Activated naive CD4-positive, alpha-beta T cell treated with anti-CD3 and anti-CD28 coated beads, Interleukin-2, amount 50 U/mL, for 16 hours (primary cell): ENCODE data around the gene APBA3.

Experiments used
- DNase-seq: peaks from one replicate; pipeline ENCODE4 v3.0.0-alpha.2; 2020

APBA3 gene

DNA sequence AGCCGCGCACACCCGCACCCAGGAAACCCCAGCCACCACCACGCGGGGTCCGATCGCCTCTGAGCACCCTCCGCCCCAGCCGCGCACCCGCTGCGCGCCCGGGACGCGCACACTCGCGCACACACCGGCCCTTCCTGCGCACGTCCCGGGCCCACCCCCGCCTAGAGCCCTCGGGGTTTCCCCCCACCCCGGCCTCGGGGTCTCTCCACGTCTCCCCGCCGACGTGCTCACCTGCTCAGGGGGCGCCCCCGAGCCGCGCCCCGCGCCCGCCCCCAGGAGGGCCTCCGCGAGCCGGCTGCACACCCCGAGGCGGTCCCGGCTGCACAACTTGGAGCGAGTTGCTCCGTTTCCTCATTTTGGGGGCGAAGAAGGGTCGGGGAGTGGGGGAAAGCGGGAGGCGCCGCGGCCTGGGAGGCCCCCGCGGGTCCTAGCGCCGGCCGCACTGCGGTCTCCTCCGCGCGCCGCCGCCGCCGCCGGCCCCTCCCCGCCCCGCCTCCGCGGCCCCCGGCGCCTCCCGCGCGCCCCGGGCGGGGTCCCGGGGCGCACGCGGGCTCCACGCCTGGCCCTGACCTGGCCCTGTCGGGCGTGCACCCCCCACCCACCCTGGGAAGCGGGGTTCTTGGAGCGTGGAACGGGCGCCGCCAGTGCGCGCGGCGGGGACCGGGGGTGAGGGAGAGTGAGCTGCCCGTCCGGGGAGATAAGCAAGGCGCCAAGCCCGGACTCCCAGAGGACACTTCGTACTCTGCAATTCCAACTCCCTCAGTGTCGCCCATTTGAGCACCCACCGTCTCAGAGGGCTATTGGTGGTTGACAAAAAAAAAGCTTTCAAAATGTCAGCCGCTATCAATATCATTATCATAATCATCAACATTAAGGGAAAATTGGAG, 24.7 kb upstream of the APBA3 start, which contains the start of gene MATK:
Gene MATK, minus strand, starts transcription at position 444 of the 887 bp plus-strand sequence. CDS start 1,246 bp downstream, outside the sequence.
- peak; percentile 46 for DNase-seq

DNA sequence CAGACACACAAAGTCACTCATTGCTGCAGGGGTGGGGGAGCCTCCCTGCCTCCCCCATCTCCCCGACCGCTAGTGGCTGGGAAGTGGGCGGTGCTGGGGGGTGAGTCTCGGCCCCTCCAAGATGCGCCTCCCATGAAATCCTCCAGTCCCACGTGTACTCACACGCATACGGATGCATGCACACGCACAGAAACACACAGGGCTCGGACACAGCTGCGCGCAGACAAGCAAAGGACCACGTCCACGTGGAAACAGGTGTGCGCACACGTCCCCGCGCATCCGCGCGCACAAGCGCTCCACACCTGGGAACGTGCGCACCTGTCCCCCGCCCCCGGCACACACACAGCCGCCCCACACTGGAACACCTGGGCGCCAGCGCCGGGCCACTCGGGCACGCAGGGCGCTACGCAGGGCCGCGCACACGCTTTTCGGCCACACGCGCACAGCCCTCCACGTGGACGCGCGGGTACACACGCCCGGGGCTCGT, 24.0 kb upstream of the APBA3 start:
- peak; percentile 47 for DNase-seq

DNA sequence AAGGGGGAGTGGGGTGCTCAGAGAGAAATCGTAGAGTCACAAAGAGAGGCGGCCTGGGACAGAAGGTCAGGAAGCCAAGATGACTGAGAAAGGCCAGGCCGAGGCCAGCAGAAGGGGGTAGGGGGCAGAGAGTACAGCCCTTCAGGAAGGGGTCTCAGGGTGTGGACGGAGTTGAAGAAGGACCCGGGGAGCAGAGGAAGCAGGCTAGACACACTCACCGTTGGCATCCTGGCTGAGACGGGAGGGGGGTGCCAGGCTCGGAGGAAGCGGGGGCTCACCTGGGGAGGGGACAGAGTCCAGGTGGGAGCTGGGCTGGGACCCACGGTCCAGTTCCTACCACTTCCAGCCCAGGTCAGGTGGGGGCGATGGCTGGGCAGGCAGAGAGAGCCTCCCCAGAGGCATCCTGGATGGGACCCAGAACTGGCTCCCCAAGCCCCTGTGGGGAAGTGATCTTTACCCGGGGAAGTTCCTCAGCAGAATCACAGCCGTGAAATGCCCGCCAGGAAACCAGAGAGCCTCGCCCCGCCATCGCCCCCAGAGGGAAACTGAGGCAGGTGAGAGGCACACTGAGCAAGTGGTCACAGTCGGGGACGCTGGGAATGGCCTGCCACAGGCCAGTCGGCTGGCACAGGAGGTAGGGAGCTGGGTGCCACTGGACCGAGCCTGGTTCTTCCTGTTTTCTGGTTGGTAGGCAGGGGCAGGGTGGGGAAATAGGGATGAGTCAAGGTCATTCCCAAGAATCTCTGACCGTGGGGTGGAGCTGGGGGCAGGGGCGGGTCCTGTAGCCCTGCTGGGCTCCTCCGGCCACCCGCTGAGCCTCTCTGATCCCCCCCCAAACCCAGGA, 23.3 kb upstream of the APBA3 start:
- DNase-seq, result no peak

DNA sequence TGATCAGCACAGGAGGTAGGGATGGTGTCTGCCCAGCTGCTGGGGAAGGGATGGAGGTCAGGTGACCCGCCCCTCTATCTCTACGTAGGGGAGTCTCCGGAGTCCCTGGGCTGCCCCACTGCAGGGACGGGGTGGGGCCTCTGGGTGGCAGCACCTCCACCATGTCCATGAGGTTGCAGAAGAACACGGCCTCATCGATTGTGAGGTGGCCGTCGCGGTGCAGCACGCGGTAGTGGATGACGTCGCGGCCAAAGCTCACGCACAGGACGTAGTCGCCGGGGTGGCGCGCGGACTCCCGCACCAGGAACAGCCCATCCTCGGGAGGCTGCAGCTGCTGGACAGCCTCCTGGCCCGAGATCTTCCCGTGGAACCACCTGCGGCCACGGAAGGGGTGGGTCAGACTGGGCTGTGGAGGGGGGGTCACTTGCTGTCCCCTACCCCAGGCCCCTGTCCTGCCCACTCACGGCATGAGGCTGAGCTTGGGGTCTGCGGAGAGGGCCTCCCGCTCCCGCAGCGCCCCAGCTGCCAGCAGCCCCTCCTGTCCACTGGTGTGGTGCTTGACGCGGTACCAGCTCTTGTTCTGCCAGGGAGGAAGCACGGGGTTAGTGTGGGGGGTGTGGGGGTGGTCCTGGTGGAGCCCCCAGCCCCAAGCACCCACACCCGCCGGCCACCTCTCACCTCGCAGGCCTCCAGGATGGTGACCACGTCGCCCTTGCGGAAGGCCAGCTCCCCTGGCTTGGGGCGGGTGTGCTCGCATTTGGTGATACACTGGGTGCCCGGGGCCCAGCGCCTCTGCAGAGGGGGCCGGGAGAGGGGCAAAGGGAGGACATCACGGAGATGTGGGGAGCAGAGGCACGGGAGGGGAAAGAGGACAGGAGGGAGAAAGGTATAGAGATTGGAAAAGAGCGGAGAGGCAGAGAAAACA, 22.4 kb upstream of the APBA3 start:
- peak; percentile 55 for DNase-seq

DNA sequence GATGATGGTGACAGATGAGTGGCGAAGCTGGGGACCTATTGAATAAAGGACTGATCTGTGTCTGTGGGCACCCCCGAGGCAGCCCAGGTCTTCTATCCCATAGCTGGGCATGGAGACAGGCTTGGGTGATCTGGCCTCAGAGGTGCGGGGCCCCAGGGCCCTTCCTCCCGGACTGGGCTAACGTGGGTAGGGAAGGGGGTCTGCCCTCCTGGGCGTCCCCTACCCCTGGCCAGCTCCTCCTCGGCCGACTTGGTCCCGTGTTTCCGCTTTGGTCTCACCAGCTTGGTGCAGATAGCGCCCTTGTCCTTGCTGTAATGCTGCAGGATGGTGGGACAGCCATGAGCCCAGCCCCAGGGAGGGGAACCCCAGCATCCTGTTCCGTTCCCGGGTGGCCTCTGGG, 21.4 kb upstream of the APBA3 start:
- no peak for DNase-seq

DNA sequence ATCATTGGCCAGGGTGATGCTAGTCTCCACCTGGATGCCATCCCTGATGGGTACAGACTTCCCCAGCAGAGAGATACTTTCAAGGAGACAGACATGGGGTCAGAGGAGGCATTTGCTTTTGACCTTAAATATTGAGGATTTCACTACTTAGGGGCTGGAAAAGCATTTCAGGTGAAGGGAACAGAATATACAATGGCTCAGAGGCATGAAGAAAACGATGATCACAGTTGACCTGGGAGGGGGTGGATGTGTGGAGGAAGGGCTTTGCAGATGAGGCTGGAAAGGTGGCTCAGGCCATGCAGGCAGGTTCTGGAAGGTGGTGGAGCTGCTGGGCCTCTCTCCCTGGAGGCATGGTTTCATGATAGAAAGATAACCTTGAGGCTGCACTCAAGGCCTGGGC, 20.8 kb upstream of the APBA3 start:
- no peak for DNase-seq

DNA sequence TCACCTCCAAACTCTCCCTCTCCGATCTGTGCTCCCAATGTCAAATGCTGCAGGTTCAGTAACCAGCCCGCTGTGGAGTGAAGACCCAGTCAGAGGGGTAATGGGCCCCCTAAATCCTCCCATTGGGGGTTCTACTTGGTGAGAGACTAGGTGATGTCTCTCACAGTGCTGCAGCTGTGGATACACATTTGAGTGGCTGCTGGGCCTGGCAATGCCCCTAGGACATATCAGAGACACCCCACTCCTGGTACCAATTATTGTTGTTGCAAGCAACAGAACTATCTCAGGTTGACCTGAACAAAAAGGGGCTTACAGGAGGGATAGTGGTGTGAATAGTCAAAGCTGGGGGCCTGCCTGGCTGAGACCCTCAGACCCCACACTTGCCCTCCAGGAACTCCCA, 20.1 kb upstream of the APBA3 start:
- no peak for DNase-seq

DNA sequence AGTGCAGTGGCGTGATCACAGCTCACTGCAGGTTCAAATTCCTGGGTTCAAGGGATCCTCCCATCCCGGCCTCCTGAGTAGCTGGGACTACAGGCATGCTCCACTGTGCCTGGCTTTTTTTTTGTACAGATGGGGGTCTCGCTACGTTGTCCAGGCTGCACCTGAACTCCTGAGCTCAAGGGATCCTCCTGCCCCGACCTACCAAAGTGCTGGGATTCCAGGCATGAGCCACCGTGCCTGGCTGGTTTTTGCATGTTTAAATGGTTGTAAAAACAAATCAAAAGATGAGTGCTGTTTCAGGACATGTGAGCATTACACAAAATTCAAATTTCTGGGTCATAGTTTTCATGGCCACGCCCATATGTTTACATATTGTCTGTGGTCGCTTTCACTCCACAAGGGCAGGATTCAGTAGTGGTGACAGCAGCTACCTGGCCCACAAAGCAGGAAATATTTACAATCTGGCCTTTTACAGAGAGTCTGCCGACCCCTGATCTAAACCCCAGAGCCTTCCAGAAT, 19.4 kb upstream of the APBA3 start:
- DNase-seq, result no peak

DNA sequence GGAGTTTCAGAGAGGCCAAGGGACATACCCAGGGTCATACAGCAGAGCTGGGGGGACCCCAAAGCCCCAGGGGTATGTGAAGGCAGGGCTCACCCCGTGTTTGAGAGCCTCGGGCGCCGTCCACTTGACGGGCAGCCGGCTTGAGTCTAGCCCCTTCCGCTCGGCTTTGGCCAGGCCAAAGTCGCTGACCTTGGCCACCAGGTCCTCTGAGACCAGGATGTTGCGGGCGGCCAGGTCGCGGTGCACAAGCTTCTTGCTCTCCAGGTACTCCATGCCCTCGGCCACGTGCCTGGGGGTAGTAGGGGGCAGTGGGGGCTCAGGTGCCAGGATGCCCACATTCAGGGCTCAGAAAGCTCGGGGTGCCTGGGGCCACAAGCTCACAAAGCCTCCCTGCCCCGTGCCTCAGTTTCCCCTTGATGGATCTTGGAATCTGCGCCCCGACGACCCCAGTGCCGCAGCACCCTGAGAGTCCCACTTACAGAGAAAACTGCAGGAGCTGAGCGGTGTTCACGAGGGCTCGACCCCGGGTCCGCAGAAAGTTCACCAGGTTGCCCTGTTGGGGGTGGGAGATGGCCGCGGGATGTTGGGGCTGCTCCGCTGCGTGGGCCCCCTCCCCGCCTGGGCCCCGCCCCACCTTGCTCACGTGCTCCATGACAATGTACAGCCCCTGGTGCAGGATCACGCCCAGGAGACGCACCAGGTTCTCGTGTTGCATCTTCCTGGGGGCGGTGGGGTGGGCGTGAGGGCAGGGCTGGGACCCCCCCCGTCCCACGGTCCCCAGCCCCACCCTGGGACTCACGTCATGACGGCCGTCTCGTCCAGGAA, 17.6 kb upstream of the APBA3 start:
- no peak for DNase-seq

DNA sequence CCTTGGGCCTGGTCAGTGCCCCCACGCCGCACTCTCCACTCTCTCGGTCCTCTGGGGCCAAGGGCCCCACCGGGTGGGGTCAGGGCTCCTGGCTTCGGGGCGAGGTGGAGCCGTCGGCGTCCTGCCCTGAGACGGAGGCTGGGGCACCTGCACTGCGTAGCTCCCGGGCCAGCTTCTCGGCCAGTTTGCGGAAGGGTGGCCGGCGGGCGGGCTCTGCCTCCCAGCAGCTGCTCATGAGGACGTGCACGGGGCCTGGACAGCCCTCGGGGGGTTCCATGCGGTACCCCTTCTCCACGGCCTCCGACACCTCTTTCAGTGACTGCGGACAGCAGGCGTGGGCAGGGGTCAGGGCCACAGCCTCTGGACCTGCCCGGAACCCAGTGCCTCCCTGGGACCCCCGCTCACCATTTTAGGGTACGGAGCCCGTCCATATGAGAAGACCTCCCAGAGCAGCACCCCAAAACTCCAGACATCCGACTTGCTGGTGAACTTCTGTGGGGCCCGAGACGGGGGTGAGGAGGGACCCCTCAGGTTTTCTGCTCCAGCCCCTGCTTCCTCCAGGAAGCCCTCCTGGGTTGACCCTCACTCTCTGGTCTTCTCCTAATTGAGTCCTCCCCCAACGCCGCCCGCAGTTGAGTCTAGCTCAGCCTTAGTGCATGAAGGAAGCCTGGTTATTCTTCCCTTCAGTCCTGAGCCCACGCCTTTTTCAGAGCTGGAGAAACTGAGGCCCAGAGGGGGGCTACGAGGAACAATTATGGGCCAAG, 16.8 kb upstream of the APBA3 start:
- no peak for DNase-seq

DNA sequence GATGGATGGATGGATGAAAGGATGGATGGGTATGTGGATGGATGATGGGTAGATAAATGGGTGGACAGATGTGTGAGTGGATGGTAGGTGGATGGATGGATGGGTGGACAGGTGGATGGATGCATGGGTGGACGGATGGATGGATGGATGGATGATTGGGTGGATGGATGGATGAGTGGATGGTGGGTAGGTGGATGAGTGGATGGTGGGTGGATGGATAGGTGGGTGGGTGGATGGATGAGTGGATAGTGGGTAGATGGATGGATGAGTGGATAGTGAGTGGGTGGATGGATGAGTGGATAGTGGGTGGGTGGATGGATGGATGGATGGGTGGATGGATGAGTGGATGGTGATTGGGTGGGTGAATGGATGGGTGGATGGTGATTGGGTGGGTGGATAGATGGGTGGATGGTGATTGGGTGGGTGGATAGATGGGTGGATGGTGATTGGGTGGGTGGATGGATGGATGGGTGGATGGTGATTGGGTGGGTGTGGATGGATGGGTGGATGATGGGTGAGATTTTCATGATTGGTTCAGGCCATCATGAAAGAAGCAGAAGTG, 15.1 kb upstream of the APBA3 start:
- no peak for DNase-seq

DNA sequence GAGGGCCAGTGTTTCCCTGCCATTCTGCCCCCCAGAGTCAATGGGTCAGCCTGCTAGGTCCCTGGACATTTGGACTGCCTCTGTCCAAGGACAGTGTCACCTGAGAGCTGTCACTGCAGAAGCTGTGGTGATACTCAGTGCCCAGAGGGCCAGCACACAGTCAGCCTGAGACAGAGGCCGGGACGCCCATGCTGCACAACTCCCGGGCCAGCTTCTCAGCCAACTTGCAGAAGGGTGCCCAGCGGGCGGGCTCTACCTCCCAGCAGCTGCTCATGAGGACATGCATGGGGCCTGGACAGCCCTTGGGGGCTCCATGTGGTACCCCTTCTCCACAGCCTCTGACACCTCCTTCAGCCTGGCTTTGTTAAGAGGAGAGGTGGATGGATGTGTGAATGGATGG, 14.3 kb upstream of the APBA3 start:
- DNase-seq, result no peak

DNA sequence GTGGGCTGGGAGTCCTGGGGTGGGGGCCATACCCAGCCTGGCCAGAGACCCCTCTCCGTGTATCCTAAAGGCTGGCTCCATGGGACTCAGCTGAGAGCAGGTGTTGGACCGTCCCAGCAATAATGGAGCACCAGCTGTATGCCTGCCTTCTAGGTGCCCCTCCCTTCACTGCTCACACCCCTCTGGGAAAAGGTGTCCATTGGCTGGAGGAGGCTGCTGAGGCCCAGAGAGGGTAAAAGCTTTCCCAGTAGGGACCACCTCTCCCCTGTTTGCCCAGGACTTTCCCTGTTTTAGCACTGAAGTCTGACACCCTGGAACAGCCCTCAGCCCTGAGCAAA, 13.9 kb upstream of the APBA3 start:
- DNase-seq, result no peak

DNA sequence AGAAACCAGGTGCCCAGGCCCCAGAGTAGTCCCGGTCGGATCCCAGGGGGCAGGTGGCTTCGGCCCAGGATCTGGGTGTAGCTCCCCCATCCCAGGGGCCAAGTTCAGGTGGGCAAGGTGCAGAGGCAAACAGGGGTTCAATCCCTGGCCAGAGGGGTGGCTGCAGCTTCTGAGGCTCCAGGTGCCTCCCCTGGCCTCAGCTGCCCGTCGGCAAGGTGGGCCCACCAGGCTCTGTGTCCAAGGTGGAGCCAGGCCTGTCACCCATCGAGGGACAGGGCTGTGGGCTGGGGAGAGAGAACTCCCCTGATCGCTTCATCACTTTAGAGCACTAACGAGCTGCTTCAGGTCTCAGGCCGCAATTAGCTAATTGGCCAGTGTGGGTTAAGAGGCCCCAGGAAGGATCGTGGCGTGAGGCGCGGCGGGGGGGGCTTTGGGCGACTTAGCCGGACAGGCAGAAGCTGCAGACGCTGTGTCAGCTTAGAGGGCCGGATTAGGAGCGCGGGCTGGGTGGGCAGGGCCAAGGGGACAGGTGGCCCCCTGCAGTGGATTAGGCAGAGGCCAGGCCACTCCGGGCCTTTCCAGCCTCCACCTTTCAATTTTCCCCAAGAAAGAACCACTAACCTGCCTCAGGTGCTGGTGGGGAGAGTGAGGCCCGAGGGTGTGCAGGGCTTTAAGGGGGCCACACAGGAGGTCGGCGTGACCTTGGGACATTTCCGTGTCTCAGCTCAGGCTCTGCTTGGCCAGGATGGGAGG, 13.3 kb upstream of the APBA3 start:
- no peak for DNase-seq

DNA sequence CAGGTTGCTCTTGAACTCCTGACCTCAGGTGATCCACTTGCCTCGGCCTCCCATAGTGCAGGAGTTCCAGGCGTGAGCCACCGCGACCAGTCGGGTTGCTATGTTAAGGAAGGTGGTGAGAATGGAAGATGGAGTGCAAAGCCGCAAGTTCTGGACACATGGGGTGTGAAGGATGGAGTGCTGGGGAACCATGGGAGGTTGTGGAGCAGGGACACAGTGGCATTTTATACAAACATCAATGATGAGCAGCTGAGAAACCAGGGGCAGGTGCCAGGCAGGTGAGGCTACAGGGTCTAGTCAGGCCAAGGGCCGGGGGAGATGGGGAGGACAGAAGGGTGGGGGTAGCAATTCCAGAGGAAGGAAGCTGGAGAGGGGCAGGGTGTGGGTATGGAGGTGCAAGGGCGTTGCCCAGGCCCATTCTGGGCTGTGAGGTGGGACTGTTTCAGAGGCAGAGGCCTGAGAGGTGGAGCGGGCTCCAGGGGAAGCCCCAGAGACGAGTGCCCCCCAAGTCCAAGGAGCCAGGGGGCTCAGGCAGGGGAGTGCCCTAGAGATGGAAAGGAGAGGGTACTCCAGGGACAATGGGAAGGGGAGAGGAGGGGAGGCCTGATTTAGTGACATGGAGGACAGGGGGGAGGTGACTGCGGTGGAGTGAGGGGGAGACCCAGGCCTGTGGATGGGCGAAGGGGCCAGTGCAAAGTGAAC, 12.5 kb upstream of the APBA3 start:
- no peak for DNase-seq

DNA sequence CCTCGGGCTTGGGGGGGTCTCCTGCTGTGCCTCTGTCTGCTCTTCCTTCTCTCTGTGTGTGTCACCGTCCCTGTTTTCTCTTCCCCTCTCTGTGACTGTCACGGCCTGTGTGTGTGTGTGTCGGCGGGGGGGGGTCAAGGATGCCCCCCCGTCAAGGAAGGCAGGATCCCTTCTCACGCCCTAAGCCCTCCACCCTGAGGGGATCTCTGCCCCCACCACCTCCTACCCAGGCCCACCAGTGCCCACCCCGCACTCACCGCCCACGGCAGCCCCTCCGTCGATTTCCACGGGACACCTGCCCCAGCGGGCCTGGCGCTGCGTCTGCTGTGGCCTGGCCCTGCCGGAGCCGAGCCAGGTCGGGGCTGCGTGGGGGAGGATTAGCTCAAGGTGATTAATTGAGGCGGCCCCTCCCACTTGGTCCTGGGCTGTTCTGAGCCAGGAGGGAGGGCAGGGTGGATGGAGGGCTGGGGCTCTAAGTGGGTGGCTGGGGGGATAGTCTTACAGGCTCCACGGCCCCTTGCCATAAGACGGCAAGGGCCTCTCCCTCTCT, 10.5 kb upstream of the APBA3 start, which contains the start of gene RAX2:
Gene RAX2, minus strand, starts transcription at position 323 of the 550 bp plus-strand sequence. CDS start 486 bp downstream, outside the sequence.
- DNase-seq, result no peak

DNA sequence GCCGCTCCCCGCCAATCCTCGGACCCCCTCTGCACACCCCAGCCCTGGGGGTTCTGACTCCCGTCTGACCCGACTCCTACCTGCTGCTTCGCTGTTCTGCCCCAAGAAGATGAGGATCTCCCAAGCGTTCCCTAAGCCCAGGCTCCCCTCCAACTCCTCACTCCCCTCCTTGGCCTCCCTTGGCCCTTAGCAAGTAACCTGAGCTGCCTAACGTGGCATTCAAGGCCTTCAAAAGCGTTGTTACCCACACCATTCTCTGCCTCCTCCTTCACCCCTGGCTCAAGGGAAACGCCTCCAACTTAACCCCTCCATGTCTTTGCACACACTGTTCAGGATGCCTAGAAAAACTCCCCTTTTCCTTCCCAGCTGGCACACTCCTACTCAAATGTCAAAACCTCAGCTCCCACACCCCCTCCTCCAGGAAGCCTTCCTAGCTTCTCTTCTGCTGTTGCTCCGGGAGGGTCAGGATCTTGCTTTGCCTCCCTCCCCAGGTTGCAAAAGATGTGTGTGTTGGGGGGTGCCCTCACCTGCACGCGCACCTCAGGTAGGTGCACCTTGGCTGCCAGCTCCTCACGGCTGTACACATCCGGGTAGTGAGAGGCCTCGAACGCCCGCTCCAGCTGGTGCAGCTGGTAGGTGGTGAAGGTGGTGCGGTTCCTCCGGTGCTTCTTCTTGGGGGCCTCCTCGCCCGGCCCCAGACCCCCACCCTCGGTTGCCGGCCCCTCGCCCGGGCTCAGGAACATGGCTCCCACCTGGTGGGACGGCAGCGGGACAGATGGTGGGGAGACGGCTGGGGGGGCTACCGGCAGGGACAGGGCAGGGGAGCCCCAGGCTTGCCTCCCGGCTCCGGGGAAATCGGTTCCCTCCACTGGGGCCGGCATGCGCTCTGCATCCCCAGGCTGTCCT, 9.8 kb upstream of the APBA3 start:
- no peak for DNase-seq
